Hepatic stellate cell (primary cell): Measurements from ENCODE around the gene GNPAT.

Source experiments
- DNase-seq: peaks from one replicate; pipeline ENCODE4 v3.0.0; 2011; ENCODE audit warnings: low spot score

Gene GNPAT

DNA sequence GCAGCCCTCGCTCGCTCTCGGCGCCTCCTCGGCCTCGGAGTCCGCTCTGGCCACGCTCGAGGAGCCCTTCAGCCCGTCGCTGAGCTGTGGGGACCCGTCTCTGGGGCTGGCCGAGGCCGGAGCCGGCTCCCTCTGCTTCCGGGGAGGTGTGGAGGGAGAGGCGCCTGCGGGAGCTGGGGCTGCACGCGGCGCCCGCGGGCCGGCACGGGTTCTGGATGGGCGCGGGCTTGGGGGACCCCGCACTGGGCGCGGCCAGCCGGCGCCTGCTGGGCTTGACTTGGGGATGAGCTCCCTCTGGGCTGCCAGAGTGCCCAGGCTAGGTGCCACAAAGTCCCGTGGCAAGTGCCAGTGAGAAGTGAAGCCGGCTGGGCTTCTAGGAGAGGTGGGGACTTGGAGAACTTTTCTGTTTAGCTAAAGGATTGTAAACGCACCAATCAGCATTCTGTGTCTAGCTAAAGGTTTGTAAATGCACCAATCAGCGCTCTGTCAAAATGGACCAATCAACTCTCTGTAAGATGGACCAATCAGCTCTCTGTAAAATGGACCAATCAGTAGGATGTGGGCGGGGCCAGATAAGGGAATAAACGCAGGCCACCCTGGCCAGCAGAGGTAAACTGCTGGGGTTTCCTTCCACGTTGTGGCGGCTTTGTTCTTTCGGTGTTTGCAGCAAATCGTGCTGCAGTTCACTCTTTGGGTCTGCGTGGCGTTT is 76.4 kb downstream of the GNPAT start:
- no peak for DNase-seq

GRCh38 chr1:231318015-231318355 is 77.0 kb downstream of the GNPAT start:
- no peak for DNase-seq

GRCh38 chr1:231318568-231318967 is 77.6 kb downstream of the GNPAT start:
- no peak for DNase-seq

- no peak for DNase-seq
These were observed 78.1 kb downstream of the GNPAT start for GRCh38 chr1:231319080-231319479.

- DNase-seq: no peak
These were observed 82.0 kb downstream of the GNPAT start for GRCh38 chr1:231322880-231323530.

DNA sequence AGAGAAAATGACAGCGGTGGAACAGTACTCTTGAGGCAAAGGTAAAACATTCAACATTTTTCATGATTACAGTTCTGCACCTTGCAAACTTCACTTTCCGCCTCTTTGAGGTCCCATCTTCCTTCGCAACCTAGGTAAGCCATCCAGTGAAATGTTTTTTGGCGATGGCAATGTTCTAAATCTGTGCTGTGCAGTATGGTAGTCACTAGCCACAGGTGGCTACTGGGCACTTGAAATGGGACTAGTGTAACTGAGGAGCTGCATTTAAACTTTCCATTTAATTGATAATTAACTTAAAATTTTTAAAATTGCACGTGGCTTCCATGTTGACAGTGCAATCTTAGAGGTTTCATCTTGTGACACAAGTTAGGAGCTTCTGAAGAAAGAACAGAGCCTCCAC is 83.6 kb downstream of the GNPAT start:
- no peak for DNase-seq

DNA sequence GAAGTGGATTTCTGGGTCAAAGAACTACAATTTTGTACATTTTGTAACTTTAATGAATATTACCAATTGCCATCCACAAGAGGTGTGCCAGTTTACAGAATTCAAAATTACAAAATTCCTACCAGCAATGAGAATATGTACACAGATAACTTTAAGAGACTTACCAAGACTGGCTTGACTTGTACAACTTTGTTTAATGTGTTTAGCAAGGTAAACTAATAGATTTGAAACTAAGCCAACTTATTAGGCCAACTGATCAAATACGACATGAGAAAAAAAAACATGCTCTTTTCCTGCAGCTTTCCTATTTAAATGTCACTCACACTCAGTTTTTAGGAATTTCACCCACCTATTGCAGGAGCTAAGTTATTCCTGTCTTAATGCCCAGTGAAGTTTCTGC is 85.2 kb downstream of the GNPAT start:
- DNase-seq: no peak
